GM19240 (cell line): ENCODE data around the gene LVRN.

Source experiments
- DNase-seq: peaks from one replicate; pipeline ENCODE4 v3.0.0; 2011; ENCODE audit warnings: low spot score; ENCODE audit not compliant: insufficient read length

Gene LVRN

GRCh38 chr5:115961381-115962238 lies 665 bp upstream of the LVRN start:
- no peak for DNase-seq

- DNase-seq, result no peak
Observed at GRCh38 chr5:115962565-115963402, 509 bp downstream of the LVRN start.

GRCh38 chr5:115963566-115963965 lies 1.3 kb downstream of the LVRN start:
- no peak for DNase-seq

- no peak for DNase-seq
Observed at GRCh38 chr5:115968770-115969169, 6.5 kb downstream of the LVRN start.

GRCh38 chr5:115977096-115977495 lies 14.8 kb downstream of the LVRN start:
- DNase-seq, result no peak

- no peak for DNase-seq
Observed at GRCh38 chr5:115977988-115978387, 15.7 kb downstream of the LVRN start.

- DNase-seq, result no peak
Observed at GRCh38 chr5:115978779-115979178, 16.5 kb downstream of the LVRN start.

- DNase-seq, result no peak
Observed at GRCh38 chr5:115979201-115980041, 17.1 kb downstream of the LVRN start.

- no peak for DNase-seq
Observed at GRCh38 chr5:115983519-115983918, 21.2 kb downstream of the LVRN start.

GRCh38 chr5:115985802-115986757 lies 23.8 kb downstream of the LVRN start:
- DNase-seq, result no peak

GRCh38 chr5:115988002-115988401 lies 25.7 kb downstream of the LVRN start:
- DNase-seq, result no peak

- no peak for DNase-seq
Observed at GRCh38 chr5:115992848-115993350, 30.6 kb downstream of the LVRN start.

- no peak for DNase-seq
Observed at GRCh38 chr5:115995351-115995750, 33.1 kb downstream of the LVRN start.

- no peak for DNase-seq
Observed at GRCh38 chr5:116002116-116002906, 40.0 kb downstream of the LVRN start.

- no peak for DNase-seq
Observed at GRCh38 chr5:116004248-116004647, 42.0 kb downstream of the LVRN start.

- DNase-seq, result no peak
Observed at GRCh38 chr5:116009806-116010205, 47.5 kb downstream of the LVRN start.

- DNase-seq, result no peak
Observed at GRCh38 chr5:116011046-116011445, 48.8 kb downstream of the LVRN start.

- no peak for DNase-seq
Observed at GRCh38 chr5:116013207-116013785, 51.0 kb downstream of the LVRN start.

- no peak for DNase-seq
Observed at GRCh38 chr5:116013936-116014335, 51.7 kb downstream of the LVRN start.
